Measurements from ENCODE around the gene CDC42BPG.

The CDC42BPG gene

DNA sequence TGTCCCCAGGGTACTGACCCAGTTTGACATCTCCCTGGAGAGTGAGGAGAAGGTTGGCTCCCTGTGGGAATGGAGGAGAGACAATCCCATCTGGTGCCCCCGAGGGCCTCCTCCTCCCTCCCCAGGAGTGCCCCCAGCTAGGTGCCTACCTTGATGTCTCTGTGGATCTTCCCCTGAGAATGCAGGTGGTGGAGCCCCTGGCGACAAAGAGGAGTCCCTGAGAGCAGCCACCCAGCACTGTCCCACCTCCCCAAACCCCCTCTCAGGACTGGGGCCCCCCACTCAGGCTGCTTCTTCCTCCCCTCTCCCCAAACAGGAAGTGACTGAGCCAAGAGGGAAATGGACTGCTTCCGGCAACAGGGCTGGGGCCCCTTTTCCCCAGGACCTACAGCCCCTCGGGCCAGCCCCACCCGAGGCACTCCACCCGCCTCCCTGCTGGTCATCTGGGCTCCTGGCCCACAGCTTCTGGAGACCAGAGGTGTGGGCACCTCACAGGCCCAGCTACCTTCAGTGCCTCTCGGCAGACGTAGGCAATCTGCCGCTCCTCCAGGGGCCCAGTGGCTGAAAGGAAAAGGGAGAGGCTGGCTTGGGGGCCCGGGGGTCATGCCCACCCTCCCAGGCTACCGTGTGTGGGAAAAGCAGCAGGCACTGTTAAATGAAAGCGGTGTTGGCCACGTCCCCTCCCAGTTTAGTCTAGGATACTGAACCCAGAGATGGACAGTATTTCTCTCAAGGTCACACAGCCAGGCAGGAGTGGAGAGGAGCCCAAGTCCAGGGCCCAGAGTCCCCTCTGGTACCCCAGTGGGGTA, 42.7 kb downstream of the CDC42BPG start:
- TF ChIP-seq EZH2phosphoT487 (IDR thresholded peaks at IDR 0.05; ENCODE audit: borderline replicate concordance) (no peak), CTCF (conservative IDR thresholded peaks at IDR 0.05; ENCODE audit: low read length) (no peak)
- Histone ChIP-seq H3K27me3 (ENCODE audit: insufficient read depth, low read length, poor library complexity, severe bottlenecking) (no peaks in the 10 kb centered on the region), H3K4me1 (ENCODE audit: insufficient read depth, low read length, poor library complexity, severe bottlenecking) (peaks cover 38% of the 10 kb centered on the region), H3F3A (ENCODE audit: low read depth) (no peaks in the 10 kb centered on the region), H3K79me2 (ENCODE audit: insufficient read depth, low read length) (no peaks in the 10 kb centered on the region), H3K36me3 (ENCODE audit: insufficient read depth, low read length) (no peaks in the 10 kb centered on the region), H4K20me1 (ENCODE audit: insufficient read depth, low read length, poor library complexity, severe bottlenecking) (no peaks in the 10 kb centered on the region), H3K9me3 (ENCODE audit: insufficient read depth, low read depth, low read length) (no peaks in the 10 kb centered on the region), H2AFZ (ENCODE audit: low read length) (no peak overlapping the region), H3K4me2 (ENCODE audit: low read depth, low read length, poor library complexity, severe bottlenecking) (peak overlapping the region; percentile 13), H3K4me3 (ENCODE audit: low read length, poor library complexity, severe bottlenecking) (no peak overlapping the region), H3K9me2 (replicated peaks; ENCODE audit: low read depth, low read length) (no peaks in the 10 kb centered on the region), H3K9ac (ENCODE audit: low read depth, low read length, poor library complexity, severe bottlenecking) (peak overlapping the region; percentile 27)

DNA sequence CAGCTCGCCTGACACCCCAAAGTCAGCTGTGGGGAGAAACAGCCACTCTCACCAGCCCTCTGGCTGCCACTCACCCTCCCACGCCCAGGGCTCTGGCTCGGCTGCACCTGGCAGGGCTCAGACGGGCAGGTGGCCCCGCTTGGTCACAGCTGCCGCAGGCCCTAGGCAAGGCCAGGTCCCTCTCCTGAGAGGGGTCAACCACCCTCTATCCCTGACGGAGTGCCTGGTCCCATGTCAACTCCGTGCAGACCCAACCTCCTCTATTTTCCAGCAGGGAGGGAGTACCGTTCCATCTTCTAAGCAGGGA, 43.3 kb downstream of the CDC42BPG start:
- Histone ChIP-seq H4K20me1 (ENCODE audit: insufficient read depth, low read length, poor library complexity, severe bottlenecking) (no peaks in the 10 kb centered on the region), H3K9me3 (ENCODE audit: insufficient read depth, low read depth, low read length) (no peaks in the 10 kb centered on the region), H3K9me2 (replicated peaks; ENCODE audit: low read depth, low read length) (no peaks in the 10 kb centered on the region), H3K27me3 (ENCODE audit: insufficient read depth, low read length, poor library complexity, severe bottlenecking) (no peaks in the 10 kb centered on the region), H3K9ac (ENCODE audit: low read depth, low read length, poor library complexity, severe bottlenecking) (no peak overlapping the region), H3K4me2 (ENCODE audit: low read depth, low read length, poor library complexity, severe bottlenecking) (no peak overlapping the region), H3F3A (ENCODE audit: low read depth) (no peaks in the 10 kb centered on the region), H3K4me1 (ENCODE audit: insufficient read depth, low read length, poor library complexity, severe bottlenecking) (peaks cover 45% of the 10 kb centered on the region), H2AFZ (ENCODE audit: low read length) (no peak overlapping the region), H3K4me3 (ENCODE audit: low read length, poor library complexity, severe bottlenecking) (no peak overlapping the region), H3K36me3 (ENCODE audit: insufficient read depth, low read length) (no peaks in the 10 kb centered on the region), H3K79me2 (ENCODE audit: insufficient read depth, low read length) (no peaks in the 10 kb centered on the region)
- TF ChIP-seq CTCF (conservative IDR thresholded peaks at IDR 0.05; ENCODE audit: low read length) (no peak), EZH2phosphoT487 (IDR thresholded peaks at IDR 0.05; ENCODE audit: borderline replicate concordance) (no peak)

DNA sequence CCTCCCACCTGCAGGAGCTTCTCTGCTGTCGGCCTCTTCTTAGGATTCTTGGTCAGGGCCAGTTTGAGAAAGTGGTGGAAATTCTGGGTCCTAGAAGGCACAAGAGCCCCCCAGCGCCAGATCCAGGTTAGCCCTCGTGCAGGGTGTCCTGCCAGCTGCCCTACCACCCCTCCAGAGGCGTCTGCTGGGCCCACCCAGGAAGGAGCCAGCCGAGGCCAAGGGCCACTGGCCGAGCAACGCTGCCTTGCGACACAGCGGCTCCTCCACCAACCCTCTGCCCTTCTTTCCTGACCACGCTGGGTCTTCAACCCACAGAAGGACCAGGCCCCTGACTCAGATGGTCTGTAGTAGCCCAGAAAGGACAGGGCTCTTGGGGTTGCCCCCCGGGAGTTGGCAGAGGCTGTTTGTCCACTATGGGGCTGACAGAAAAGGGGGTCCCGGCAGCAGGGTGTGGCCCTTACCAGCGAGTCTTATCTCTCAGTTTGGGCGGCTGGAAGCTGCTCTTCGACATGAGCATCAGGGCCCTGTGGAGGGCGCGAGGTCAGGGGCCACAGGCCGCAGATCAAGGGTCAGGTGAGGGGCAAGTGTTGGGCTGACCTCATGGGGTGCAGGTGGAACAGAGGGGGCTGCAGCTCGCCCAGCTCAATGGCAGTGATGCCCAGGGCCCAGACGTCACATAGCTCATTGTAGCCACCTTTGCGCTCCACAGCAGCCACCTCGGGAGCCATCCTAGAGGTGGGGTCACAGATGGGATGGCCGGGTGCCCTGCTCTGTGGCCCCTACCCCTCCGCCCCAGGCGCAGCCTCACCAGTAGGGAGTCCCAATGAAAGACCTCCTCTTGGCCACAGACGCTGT, 43.9 kb downstream of the CDC42BPG start:
- H2AFZ ChIP-seq (ENCODE audit: low read length), result no peak overlapping the region
- H3K27me3 ChIP-seq (ENCODE audit: insufficient read depth, low read length, poor library complexity, severe bottlenecking), result no peaks in the 10 kb centered on the region
- H3K36me3 ChIP-seq (ENCODE audit: insufficient read depth, low read length), result no peaks in the 10 kb centered on the region
- peaks cover 50% of the 10 kb centered on the region for H3K4me1 ChIP-seq (ENCODE audit: insufficient read depth, low read length, poor library complexity, severe bottlenecking)
- H3F3A ChIP-seq (ENCODE audit: low read depth), result no peaks in the 10 kb centered on the region
- no peaks in the 10 kb centered on the region for H3K79me2 ChIP-seq (ENCODE audit: insufficient read depth, low read length)
- peak overlapping the region; percentile 9 for H3K4me2 ChIP-seq (ENCODE audit: low read depth, low read length, poor library complexity, severe bottlenecking)
- no peak overlapping the region for H3K4me3 ChIP-seq (ENCODE audit: low read length, poor library complexity, severe bottlenecking)
- TF ChIP-seq EZH2phosphoT487 (IDR thresholded peaks at IDR 0.05; ENCODE audit: borderline replicate concordance), result no peak
- TF ChIP-seq CTCF (conservative IDR thresholded peaks at IDR 0.05; ENCODE audit: low read length), result no peak
- H3K9me3 ChIP-seq (ENCODE audit: insufficient read depth, low read depth, low read length), result no peaks in the 10 kb centered on the region
- no peaks in the 10 kb centered on the region for H4K20me1 ChIP-seq (ENCODE audit: insufficient read depth, low read length, poor library complexity, severe bottlenecking)
- H3K9ac ChIP-seq (ENCODE audit: low read depth, low read length, poor library complexity, severe bottlenecking), result no peak overlapping the region
- no peaks in the 10 kb centered on the region for H3K9me2 ChIP-seq (replicated peaks; ENCODE audit: low read depth, low read length)
